H7 (cell line): ENCODE measurements around the gene ERC2. TPM values are rescaled to one million over a fixed set of nuclear protein-coding genes. Genes with fewer than 3 reads are reported as not detected.
A peak's percentile ranks its signal among the peaks of the same experiment; 100 is the strongest.

Experiments used
- DNase-seq: peaks from one replicate; pipeline ENCODE4 v3.0.0; 2012
- H3K27me3 ChIP-seq: 2 replicates; pipeline ENCODE4 v1.6.0; 2011; ENCODE audit warnings: mild to moderate bottlenecking, low read length; ENCODE audit not compliant: control insufficient read depth, insufficient read depth
- H3K36me3 ChIP-seq: replicated peaks from 2 replicates; pipeline ENCODE4 v1.5.1; 2011; ENCODE audit warnings: low read length; ENCODE audit not compliant: control insufficient read depth, insufficient read depth
- H3K4me3 ChIP-seq: 2 replicates; pipeline ENCODE4 v1.5.1; 2011; ENCODE audit warnings: low read depth, mild to moderate bottlenecking, control low read depth, low read length, moderate library complexity; ENCODE audit not compliant: insufficient read depth
- total RNA-seq: library from RNA; depleted of rRNA; stranded (reverse); fragments of >200 nt; shearing (Covaris generic); gene quantifications from 2 replicates; pipeline ENCODE4 v1.2.3, GENCODE V29; 2014

The ERC2 gene
- total RNA-seq, 1 experiment from 2014 or later = 2.4 TPM

DNA sequence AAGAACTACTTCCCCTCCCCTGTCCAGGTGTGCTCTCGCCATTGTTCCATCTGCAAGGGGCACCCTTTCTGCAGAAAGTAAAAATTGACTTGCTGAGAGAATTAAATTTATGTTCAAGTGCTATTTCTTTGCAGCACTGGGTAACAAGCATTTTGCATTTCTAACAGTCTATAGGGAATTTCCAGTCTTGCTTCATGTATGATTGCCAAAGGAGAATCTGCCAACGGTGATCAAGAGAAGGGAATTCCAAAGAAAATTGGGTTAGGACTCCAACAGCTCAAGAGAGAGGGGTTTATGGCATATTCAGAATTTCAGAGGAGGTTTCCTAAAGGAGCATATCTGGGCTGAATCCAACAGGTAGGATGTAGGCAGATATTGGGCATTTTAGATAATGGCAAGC, 844.5 kb downstream of the ERC2 start:
- no peak for DNase-seq
- no peaks in the 10 kb centered on the region for H3K27me3 ChIP-seq
- no peaks in the 10 kb centered on the region for H3K36me3 ChIP-seq
- no peak overlapping the region for H3K4me3 ChIP-seq

DNA sequence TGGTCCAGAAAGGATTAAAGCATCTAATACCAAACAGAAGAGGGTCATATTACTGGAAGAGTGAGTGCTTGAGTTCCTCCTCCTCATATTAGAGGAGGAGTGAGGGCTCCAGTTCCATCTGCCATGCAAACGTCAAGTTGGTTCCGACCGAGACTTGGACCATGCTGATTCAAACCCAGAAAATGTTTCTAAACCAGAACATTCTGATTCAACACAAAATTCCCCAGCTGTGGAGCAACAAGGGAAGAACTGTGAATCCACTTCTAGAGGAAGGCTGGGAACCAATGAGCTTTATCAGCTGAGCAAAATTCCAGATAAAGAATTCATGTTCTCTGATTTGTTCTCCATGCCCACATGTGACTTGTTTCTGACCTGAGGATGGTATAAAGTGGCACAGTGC, 845.5 kb downstream of the ERC2 start:
- H3K4me3 ChIP-seq = no peak overlapping the region
- H3K27me3 ChIP-seq = no peaks in the 10 kb centered on the region
- no peak for DNase-seq
- no peaks in the 10 kb centered on the region for H3K36me3 ChIP-seq

DNA sequence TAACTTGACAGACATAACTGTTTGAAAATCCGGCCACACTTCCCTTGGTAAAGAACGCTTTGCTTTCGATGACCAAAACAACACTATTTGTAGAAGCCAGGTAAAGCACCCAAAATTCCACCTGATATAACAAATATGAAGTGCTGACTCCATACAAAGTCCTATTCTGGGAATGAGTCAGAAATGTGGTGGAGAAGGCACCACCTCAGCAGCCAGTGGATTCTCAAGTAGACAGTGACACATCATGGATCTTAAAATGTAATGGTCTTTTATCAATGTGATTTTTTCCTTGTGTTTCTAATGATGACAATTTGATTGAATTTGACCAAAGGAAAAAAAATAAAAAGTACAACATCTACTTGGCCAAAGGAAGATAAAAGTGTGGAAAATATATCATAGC, 846.2 kb downstream of the ERC2 start:
- Histone ChIP-seq H3K27me3 (no peaks in the 10 kb centered on the region), H3K36me3 (no peaks in the 10 kb centered on the region)

DNA sequence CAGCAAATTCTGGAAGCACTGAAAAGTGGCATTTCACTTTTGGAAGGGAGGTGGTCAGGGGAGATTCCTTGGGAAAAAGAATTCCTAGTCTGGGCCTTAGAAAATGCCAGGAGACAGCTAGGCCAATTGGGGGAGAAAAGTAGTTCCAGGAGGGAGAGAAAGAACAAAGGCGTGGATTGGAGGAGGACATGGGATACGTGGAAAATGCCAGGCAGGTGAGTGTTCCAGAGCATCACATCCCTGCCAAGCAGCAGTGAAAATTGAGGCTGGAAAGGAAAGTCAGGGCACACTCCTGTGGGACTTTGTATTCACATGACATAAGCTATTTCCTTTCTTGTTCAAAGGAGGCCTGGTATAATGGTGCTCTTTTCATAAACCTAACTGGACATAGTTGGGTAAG, 846.6 kb downstream of the ERC2 start:
- DNase-seq = no peak
- Histone ChIP-seq H3K4me3 (no peak overlapping the region), H3K36me3 (no peaks in the 10 kb centered on the region), H3K27me3 (no peaks in the 10 kb centered on the region)

More for the DNA sequence above, 846.2 kb downstream of the ERC2 start:
- no peak for DNase-seq
- H3K4me3 ChIP-seq = no peak overlapping the region

DNA sequence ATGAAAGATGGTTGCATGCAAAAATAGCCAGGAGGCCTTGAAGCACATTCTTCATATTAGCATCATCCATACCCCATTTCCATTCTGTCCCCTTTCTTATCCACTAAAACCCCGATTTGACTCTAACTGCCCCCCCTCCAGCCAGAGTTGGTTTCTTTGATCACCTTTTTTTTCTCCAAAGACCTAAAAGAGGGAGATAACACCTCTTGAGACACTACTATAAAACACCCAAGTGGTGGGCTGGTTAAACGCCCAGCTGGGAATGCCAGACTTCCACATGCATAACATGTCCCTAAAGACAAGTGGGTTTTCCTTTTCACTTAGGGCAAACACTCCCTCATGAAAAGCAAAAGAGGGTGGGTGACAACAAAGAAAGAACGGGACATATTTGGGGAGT, 847.2 kb downstream of the ERC2 start:
- Histone ChIP-seq H3K36me3 (no peaks in the 10 kb centered on the region), H3K27me3 (no peaks in the 10 kb centered on the region), H3K4me3 (no peak overlapping the region)
- DNase-seq = no peak

DNA sequence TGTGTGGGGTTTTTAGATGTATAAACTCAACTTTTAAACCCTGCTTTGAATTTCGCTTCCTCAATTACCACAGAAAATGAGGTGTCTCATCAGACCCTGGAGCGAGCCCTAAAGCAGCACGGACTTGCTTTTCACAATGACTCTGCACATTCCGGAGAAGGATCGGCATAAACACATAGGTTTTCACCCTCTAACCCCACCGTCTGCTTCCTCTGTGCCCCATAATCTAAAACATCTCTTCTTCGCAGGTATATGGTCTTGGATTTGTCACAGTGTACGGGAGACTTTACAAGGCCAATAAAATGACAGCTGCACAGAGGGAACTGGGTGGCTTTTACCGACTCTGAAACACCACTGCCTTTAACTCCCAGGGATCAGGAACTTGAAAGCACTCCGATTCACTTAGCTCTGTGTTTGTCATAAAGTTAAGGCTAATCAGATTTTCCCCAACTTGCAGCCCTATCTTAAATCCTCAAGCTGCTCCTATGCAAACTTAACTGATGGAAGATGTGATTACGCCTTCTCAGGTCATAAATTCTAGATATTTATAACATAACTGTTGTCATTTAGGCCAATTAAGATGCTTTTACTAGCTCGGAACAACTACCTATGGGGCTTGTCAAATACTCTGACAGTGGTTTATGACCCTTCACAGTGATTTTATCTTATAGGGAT, 847.8 kb downstream of the ERC2 start:
- peak; percentile 24 for DNase-seq
- no peaks in the 10 kb centered on the region for H3K36me3 ChIP-seq
- no peaks in the 10 kb centered on the region for H3K27me3 ChIP-seq
- H3K4me3 ChIP-seq = no peak overlapping the region

DNA sequence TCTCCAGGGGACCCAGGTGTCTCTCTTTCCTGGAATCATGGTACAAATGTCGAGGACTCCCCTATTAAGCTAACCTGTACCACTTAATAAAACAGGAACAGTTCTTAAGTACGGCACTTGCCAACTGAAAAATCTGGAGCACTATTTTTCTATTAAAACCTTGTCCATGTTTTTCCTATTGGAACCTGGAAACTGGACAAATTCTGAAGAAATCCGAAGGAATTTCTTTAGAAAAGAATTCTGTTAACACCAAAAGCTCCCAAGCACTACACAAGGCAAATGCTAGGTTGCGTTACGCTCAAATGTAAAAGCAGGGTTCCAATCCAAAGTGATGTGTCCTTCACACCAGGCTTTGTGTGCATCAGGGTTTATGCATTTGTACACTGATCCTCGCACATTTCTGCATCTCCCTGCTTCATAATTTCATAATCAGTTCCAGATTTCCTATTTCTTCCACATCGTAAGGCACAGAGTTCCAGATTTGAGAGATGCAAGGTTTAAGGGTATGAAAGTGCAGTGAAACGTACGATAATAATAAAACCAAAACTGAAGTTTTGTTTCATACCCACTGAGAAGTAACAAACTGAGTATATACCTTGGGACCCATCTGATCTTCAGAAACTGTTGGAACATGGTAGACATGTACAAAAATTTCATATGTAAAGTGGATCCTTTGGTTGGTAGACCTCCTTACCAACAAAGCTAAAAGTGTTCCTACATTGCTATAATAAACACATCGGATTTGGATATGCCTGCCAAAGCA, 849.0 kb downstream of the ERC2 start:
- Histone ChIP-seq H3K27me3 (no peaks in the 10 kb centered on the region), H3K4me3 (no peak overlapping the region), H3K36me3 (no peaks in the 10 kb centered on the region)
- DNase-seq = no peak

DNA sequence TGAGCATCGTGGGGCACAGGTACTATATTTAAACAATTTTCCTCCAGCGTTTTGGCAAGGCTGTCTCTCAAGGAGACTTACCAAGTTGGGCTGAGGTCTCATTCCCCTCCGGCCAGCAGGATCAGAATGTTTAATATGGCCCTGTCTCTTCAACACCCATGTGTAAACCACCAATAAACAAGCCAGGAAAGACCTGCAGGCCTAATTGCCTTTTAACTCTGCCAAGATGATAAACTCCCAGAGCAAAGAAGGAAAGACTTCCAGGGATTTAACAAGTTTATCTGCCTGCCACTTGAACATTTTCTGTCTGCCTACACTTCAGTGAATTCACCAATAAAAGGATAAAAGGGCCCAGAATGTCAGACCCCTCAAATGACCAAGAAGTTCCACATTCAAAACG, 850.9 kb downstream of the ERC2 start:
- DNase-seq = no peak
- no peak overlapping the region for H3K4me3 ChIP-seq
- no peaks in the 10 kb centered on the region for H3K27me3 ChIP-seq
- H3K36me3 ChIP-seq = no peaks in the 10 kb centered on the region

DNA sequence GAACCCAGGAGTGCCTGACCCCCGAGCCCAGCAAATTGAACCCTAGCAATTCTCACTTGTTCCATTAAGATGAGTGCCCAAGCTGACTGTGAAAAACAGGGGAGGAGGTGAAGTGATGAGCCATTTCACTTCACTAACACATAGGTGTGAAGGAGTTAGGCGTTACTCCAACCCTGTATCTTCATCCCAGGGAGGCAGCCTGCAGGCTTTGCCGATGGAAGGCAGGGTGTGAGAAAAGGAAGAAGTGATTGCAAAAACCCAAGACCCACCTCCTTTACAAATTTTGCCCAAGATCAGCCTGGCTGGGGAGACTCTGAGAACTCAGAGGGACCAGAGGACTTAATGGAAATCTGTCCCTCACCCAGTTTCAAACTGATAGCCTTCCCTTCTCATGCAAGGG, 851.5 kb downstream of the ERC2 start:
- Histone ChIP-seq H3K4me3 (no peak overlapping the region), H3K27me3 (no peaks in the 10 kb centered on the region), H3K36me3 (no peaks in the 10 kb centered on the region)
- no peak for DNase-seq

DNA sequence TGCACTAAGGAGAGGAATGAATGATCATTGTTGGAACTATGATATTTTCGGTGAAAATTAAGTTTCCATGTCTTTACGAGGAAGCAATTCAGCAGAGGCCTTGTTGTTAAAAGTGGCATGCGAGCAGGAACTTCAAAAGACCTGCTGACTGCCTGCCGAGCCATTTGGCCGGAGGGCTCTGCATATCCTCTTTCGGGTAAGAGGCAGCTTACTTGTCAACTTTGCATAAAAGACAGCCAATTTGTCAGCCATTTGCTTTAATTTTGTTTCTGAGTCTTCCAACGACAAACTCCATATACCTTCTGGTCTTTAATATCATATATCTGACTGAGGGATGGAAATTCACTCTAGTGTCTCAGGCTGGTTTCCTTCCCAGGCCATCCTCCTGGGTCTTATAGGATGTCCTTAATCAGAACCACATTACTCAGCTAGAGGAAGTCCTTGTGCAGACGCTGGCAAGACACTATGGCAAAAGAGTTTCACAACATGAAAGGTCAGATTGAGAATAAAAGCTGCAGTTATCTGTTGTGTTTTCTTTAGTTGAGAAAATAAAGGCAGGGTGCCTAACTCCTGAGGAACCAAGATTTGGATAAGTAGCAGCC, 852.5 kb downstream of the ERC2 start:
- H3K36me3 ChIP-seq = no peaks in the 10 kb centered on the region
- no peak overlapping the region for H3K4me3 ChIP-seq
- H3K27me3 ChIP-seq = no peaks in the 10 kb centered on the region
- peak; percentile 29 for DNase-seq

DNA sequence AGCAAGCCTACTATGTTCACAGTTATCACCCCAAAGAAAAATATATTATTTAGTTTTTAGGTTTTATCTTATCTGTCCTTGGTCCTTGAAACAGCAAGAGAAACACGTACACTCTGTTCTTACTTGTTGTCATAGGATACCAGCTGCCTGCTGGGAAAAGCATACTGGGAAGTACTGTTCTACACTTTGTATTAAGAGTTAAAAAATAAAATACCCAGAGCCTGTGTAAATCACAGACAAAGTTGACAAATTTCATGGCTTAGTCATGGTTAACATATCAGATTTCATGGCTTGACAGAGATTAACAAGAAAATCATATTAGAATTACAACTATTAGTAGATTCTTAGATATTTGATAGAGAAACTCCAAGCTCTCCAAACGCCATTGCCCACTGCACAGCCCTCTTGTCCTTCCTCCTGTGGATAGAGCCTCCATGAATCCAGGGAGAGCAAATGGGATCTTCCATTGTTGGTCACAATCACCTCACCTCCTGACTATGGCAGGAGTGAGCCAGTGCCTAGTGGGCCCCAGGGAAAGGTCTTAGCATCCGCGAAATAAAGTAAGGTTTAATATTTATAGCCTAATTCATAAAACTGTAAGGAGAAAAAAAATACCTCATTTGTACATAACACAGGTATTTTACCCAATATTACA, 853.1 kb downstream of the ERC2 start:
- no peaks in the 10 kb centered on the region for H3K27me3 ChIP-seq
- no peaks in the 10 kb centered on the region for H3K36me3 ChIP-seq
- DNase-seq = no peak
- no peak overlapping the region for H3K4me3 ChIP-seq

DNA sequence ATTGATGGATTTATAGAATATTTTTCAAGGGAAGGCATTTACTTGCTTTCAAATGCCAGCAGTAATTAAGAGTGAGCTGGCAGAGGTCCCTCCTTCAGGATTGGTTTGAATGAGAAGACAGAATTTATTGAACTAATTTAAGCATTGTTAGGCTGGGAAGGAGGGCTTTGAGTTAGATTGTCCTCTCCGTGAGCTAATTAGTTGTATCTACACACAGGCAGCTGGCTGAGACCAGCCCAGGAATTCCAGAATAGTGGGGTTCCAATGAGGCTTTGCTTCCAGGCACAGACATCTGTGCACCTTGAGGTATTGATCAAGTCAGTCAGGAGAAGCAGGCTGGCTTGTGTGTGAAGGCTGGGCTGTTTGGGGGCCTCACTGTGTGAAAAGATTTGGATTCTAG, 857.1 kb downstream of the ERC2 start:
- H3K27me3 ChIP-seq = no peaks in the 10 kb centered on the region; the same call in 1 of the 2 replicates
- DNase-seq = no peak
- H3K36me3 ChIP-seq = no peaks in the 10 kb centered on the region
- no peak overlapping the region for H3K4me3 ChIP-seq

DNA sequence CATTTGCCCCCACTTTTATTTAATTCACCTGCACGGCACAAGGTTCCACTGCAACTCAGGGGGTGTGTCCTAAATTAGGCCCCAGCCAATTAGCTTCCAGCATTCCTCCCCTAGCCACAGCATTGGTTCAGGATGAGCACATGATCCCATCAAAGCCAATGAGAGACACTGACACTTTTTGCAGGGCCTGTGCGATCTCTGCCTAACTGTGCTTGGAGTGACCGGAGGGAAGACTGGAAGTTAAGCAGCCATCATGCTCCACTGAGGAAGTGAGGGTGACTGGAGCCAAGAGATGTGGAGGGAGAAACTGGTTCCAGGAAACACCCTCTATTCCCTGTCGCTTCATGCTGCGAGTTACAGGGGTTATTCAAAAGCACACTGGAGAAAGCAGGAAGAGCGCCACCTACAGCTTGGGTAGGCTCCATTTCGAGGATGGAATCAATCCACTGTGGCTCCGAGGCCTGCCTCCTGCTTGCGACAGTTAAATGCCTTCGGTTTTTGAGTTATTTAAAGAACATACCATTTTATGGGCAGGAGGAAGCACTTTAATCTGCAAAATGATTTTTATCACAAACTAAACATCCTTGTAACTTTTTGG, 858.9 kb downstream of the ERC2 start:
- H3K4me3 ChIP-seq = no peak overlapping the region
- no peak for DNase-seq
- H3K27me3 ChIP-seq = no peaks in the 10 kb centered on the region; the same call in 1 of the 2 replicates
- H3K36me3 ChIP-seq = no peaks in the 10 kb centered on the region

DNA sequence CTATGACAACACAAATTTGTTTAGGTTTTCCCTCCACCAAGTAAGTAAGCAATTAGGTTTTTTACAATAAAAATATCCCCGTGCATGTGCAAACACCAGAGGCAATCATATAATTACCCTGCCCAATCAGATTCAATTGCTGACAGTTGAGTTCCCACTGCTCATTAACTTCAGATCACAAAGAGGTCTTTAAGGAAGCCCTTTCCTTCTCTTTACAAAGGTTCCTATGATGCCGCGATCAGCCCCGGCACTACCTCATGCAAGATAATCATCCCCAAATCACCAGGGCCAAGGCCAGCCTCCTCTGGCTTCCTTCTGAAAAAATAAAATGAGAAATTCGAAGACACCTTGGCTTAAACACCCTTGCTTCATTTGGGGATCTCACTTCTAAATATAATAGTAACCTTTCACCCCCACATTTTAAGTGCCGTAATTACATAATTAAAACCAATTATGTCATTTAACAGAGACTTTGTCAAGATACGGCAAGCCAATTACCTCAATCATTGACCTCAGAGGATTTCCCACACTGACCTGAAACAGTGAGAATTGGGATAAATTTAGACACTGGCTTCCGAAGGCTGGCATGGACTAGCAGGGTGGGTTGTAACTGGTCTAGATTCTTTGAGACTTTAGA, 859.8 kb downstream of the ERC2 start:
- Histone ChIP-seq H3K36me3 (no peaks in the 10 kb centered on the region), H3K27me3 (no peaks in the 10 kb centered on the region; the same call in 1 of the 2 replicates), H3K4me3 (no peak overlapping the region)
- DNase-seq = no peak
